HG03457 (cell line): ENCODE results near the gene NT5C.
"Not testable (repeated sequence)": the region's sequence is repeated elsewhere in the genome, so short reads cannot be mapped to it uniquely, and the experiment has no call there.

Source experiments
- ATAC-seq: cut with Tn5 transposase; IDR thresholded peaks from one replicate; pipeline ENCODE4 v1.9.1; 2021; ENCODE audit warnings: moderate number of reproducible peaks; ENCODE audit not compliant: unreplicated experiment

The NT5C gene

DNA sequence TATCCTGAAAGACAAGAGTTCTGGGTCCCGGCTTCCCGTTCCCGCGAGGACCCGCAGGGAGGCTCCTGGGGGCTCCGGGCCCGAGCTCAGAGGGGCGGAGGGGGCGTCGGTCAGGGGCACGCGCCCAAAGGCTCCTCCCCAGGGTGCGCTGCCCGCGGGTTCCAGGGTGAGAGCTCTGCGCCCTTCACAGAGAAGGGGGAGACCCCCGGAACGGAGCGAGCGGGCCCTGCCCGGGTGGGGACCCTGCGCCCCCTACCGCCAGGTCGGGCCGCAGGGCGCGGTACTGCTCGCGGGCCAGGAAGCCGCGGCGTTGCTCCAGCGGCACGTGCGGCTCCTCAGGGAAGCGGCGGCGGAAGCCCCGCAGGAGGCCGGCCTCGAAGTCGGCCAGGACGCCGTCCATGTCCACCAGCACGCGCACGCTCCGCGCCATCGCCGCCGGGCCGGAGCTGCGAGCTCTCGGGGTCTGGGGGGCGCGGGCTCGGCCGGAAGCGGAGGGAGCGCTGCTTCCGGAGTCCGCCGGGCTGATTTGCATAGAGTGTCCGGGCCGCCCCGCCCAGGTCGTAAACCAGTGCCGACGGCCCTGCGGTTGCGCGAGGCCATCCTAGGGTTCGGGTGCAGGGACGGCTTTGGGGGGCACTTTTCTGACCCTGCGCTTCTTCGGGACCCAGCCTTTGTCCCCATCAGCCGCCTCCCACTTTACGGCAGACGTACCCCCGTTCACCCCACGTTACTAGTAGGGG, at the start of gene NT5C:
NT5C (minus strand) TSS at position 465 of the 740 bp plus-strand sequence; CDS start at position 430, 35 bp downstream.
- peak; percentile 48 for ATAC-seq

DNA sequence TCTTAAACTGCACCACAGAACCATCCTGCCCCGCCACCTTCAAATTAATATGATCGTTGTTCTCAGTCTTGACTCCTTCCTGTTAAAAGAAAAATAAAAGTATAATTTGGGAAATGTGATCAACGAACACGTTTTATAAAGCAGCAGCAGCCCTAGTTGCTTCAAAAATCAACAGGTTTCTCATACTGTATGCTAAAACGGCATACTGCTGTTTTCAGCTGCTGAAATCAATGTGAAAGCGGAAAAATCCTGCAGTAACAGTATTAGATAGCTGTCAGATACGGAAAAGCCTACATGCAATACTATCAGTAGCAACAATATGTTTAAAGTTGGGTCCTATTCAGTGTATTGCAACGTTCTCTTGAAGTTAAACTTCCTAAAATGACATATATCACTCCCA, 49.6 kb upstream of the NT5C start:
- no peak for ATAC-seq

GRCh38 chr17:75178453-75178852, 46.9 kb upstream of the NT5C start:
- ATAC-seq = no peak

- no peak for ATAC-seq
Measured at GRCh38 chr17:75176625-75177024, 45.1 kb upstream of the NT5C start.

- no peak for ATAC-seq
Measured at GRCh38 chr17:75174996-75175395, 43.5 kb upstream of the NT5C start.

- no peak for ATAC-seq
Measured at GRCh38 chr17:75173526-75173925, 42.0 kb upstream of the NT5C start.

GRCh38 chr17:75168998-75169397, 37.5 kb upstream of the NT5C start:
- ATAC-seq = no peak

- ATAC-seq = not testable (repeated sequence)
Measured at GRCh38 chr17:75164606-75165005, 33.1 kb upstream of the NT5C start.

- ATAC-seq = no peak
Measured at GRCh38 chr17:75163074-75163473, 31.5 kb upstream of the NT5C start.

GRCh38 chr17:75160211-75160610, 28.7 kb upstream of the NT5C start:
- ATAC-seq = no peak

GRCh38 chr17:75159196-75160031, 27.9 kb upstream of the NT5C start:
- ATAC-seq = no peak

DNA sequence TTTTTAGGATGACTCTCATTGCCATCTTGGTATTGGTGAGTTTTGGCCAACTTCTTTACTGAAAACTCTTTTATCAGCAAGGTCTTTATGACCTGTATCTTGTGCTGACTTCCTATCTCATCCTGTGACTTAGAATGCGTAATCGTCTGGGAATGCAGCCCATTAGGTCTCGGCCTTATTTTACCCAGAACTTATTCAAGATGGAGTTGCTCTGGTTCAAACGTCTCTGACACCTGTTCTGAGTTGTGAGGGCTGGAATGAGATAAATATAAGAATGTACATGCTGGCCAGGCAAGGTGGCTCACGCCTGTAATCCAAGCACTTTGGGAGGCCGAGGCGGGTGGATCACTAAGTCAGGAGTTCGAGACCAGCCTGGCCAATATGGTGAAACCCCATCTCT, 26.9 kb upstream of the NT5C start:
- ATAC-seq = not testable (repeated sequence)

GRCh38 chr17:75155191-75155601, 23.7 kb upstream of the NT5C start:
- ATAC-seq = no peak

DNA sequence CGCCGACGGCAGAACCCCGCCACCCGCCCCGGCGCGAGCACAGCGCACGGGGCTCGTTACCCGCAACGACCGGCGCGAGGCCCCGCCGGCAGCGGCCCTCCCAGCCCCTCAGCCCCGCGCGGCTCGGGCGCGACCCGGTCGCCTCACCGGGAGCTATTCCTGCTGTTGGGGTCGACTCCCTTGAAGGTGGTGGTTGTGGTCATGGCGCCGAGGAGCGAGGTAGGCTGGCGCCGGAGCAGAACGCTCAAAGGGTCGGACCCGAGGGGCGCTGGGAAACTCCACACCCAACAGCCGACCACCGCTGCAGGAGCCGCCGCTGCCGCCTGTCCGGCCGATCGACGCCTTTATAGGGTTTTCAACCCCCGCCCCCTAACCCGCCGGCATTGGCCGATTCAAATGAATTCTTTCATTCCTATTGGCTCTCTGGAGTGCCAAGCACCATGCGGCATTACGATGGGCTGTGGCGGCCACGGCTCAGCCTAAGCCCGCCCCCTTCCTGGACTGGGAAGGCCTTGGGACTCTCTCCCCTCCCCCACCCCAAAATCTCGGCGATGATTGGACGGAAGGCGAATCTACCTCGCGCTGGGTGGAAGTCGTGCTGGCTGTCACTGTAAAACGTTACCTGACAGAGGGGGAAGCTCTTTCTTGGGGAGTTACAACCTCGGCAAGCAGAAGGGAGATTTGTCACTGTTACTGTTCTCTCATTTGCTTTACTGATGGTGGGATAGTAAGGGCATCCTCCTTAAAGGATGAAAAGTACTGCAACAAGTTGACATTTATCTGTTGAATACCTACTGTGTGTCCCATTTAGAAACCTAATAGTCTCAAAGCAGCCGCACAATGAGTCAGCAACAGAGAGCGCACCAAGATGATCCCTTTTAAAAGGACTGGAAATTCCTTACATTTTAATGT, 22.9 kb upstream of the NT5C start, which contains the start of gene JPT1:
JPT1 (minus strand) TSS at position 318 of the 912 bp plus-strand sequence; CDS start at position 203, 115 bp downstream.
- peak; percentile 84 for ATAC-seq

GRCh38 chr17:75153780-75154194, 22.2 kb upstream of the NT5C start:
- ATAC-seq = peak; percentile 7

DNA sequence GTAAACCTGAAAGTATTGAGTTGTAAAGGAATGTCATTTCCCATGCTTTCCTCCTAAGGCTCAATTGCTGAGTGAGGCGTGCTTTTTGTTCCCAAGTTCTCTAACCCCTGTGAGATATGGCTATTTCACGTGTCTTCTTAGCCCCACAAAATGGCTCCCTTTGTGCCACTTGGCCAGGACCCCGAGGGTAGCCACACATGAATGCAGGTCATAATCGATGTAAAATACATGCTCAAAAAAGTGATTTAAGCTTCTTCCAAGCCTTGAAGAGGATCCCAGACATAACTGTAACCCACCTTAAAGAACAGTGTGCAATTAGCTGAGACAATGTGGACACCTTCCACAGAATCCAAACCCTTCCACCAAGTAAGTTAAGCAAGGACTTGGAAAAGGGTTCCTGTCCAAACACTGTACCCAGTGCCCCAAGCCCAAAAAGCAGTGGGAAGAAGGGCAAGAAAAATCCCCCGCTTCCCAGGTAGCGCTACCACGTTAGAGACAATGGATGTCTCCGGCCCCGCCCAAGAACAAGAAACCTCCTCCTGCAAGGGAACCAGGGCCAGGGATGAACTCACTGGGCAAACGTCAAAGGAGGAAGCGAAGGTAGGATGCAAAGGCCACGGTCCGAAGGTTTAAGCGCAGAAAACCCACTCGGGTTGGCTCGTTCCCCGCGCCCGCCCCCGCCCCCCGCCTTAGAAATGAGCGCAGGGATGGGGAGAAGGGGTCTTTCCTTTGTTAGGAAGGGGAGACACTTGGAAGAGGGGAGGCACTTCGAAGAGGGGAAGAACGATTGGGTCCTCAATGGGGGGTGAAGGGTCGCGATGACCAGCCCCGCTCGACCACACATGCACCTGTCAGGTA, 21.6 kb upstream of the NT5C start:
- ATAC-seq = no peak

GRCh38 chr17:75152523-75152921, 21.0 kb upstream of the NT5C start:
- no peak for ATAC-seq

DNA sequence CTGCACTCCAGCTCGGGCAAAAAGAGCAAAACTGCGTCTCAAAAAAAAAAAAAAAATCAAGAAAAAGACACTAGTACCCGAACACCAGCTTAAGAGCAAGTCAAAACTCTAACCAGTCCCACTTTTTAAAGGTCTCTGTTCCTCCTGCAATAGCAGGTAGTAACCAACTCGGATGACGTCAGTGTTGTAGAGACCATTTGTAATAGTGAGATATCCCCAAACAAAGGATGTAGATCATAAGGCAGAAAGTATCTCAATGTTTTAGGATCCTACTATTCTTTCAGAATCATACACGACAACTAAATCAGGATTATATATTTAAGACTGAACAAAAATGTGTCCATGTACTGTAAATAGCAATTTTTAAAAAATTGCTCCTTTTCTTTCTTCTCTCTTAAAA, 20.4 kb upstream of the NT5C start:
- no peak for ATAC-seq

DNA sequence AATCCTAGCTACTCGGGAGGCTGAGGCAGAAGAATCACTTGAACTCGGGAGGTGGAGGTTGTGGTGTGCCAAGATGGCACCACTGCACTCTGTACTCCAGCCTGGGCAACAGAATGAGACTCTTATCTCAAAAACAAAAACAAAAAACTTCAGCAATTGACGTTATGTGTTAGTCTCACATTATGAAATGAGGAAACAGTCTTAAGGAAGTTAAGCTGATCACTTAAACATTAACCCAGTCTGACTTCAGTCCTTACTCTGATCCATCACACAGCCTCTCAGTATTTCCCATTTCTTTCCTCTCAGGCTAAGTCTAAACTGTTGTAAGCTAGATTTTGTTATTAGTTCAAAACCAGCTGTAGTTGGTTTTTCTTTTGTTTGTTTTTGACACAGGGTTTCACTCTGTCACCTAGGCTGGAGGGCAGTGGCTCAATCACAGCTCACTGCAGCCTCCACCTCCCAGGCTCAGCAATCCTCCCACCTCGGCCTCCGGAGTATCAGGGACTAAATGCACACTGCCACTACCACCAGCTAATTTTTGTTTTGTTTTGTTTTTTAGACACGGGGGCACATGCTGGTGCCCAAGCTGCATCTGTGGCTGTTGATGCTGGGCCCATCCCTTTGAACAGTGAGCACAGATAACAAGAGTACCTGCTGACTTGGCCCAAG, 16.5 kb upstream of the NT5C start:
- ATAC-seq = no peak
